Activated CD8-positive, alpha-beta memory T cell treated with anti-CD3 and anti-CD28 coated beads, Interleukin-2, amount 10 ng/mL, durations not matched to agents 7 days and 5 days (primary cell): Measurements from ENCODE around the gene ETS2. TPM values are rescaled to one million over a fixed set of nuclear protein-coding genes. Genes with fewer than 3 reads are reported as not detected.

Experiments
- ATAC-seq: fragments of 150-1000 bp; cut with Tn5 transposase; one replicate; pipeline ENCODE4 v1.10.0; 2021; ENCODE audit warnings: moderate library complexity
- CTCF ChIA-PET: fragments of 350-600 bp; sonication (Branson Sonifier 250); formaldehyde crosslinking; loops from one replicate; lab custom pipeline; 2021; ENCODE audit warnings: antibody characterized with exemption; lab: Charles Lee
- DNase-seq: peaks from one replicate; pipeline ENCODE4 v3.0.0-alpha.2; 2020
- H3K27ac Mint-ChIP-seq: one replicate; pipeline ENCODE4 v1.8.0; 2021; ENCODE audit warnings: mild to moderate bottlenecking, mixed read lengths
- H3K27me3 Mint-ChIP-seq: one replicate; pipeline ENCODE4 v1.8.0; 2021; ENCODE audit warnings: mixed read lengths
- H3K36me3 Mint-ChIP-seq: one replicate; pipeline ENCODE4 v1.8.0; 2021; ENCODE audit warnings: mild to moderate bottlenecking, mixed read lengths
- H3K4me1 Mint-ChIP-seq: one replicate; pipeline ENCODE4 v1.8.0; 2021; ENCODE audit warnings: mixed read lengths
- H3K4me3 Mint-ChIP-seq: one replicate; pipeline ENCODE4 v1.8.0; 2021; ENCODE audit warnings: mild to moderate bottlenecking, moderate library complexity, mixed read lengths
- H3K9me3 Mint-ChIP-seq: one replicate; pipeline ENCODE4 v1.8.0; 2022; ENCODE audit warnings: low read depth, mixed read lengths
- total RNA-seq, 2 experiments: library from RNA; stranded (reverse); gene quantifications; one replicate each; pipeline ENCODE4 v1.2.3, GENCODE V29; 2021

ETS2 gene
- total RNA-seq, 2 experiments from 2014 or later: 13.0 to 33.5 TPM

DNA sequence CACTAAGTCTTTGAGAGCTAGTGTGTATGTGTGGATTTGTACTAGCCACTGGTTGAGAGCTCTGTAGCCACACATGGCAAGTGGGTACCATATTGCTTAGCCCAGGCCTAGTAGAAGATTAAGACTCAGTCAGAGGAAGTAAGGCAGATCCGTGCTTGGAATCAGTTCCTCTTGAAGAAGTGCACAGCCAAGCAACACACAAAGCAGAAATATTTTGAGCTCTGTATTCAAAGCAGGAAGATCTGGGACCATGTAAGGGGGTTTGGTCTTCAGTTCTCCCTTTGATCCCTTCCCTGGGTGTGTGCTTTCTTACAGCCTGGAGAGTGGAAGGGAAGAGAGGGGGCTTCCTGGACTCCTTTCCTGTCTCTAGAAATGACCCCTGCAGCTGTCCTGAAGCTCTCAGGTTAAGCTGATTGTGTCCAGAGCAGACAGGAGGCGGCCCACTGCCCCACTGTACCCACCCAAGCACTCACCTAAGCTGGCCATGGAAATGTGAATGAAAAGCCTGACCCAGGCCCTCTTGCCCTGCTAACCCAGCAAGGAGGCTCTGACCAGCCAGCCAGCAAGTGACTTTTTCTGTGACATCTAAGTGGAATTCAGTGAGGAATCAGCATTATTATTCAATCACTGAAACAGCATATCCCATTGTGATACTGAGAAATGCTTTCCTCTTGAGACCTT, 3.6 kb downstream of the ETS2 start:
- DNase-seq: no peak
- H3K9me3 Mint-ChIP-seq: no peaks in the 10 kb centered on the region
- CTCF ChIA-PET: interaction anchor here (0.9 kb wide), 1 partner anchor 375 kb away, joined by 3 read pairs; no protein-coding TSS in a partner anchor
- H3K36me3 Mint-ChIP-seq: peaks cover 46% of the 10 kb centered on the region
- H3K27ac Mint-ChIP-seq: no peak overlapping the region
- no peaks in the 10 kb centered on the region for H3K27me3 Mint-ChIP-seq
- no peak overlapping the region for H3K4me3 Mint-ChIP-seq
- peaks cover 30% of the 10 kb centered on the region for H3K4me1 Mint-ChIP-seq
- ATAC-seq: no peak

DNA sequence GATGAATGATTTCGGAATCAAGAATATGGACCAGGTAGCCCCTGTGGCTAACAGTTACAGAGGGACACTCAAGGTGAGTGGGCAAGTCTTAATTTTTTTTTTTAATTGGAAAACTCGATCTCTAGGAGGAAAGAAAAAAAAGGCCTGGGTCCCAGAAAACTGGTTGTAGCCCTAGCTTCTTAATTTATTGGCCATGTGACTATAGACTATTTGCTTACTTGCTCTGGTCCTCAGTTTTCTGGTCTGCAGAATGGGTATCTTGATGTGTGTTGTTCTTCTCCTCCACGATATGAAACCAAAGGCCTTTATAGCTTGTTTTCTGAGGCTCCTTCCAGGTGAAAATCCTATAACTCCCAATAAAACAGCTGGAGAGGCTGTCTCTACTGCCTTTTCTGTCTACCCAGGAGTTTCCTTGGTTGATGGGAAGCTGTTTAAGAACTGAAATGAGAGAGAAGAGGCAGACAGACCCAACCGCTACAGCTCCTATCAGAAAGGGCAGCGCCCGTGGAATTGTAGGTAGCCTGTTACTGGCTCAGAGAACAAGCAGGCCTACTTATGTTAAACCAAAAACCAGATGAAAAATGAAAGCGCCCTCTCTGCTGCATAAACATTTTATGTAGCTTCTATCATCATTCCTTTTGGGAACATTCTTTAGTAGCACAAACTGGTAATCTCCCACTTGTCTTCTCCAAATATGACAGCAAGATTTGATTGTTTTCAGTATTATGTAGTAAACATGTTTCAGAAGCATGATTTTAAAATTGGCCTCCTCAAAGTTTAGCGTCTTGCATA, 4.5 kb downstream of the ETS2 start:
- DNase-seq: no peak
- Mint-ChIP-seq H3K4me1 (peaks cover 23% of the 10 kb centered on the region), H3K36me3 (peaks cover 55% of the 10 kb centered on the region), H3K27ac (no peak overlapping the region), H3K27me3 (no peaks in the 10 kb centered on the region), H3K4me3 (no peak overlapping the region), H3K9me3 (no peaks in the 10 kb centered on the region)
- CTCF ChIA-PET: interaction anchor here (0.7 kb wide), 2 partner anchors 10 to 374 kb away, joined by 3 read pairs; no protein-coding TSS in a partner anchor
- no peak for ATAC-seq

DNA sequence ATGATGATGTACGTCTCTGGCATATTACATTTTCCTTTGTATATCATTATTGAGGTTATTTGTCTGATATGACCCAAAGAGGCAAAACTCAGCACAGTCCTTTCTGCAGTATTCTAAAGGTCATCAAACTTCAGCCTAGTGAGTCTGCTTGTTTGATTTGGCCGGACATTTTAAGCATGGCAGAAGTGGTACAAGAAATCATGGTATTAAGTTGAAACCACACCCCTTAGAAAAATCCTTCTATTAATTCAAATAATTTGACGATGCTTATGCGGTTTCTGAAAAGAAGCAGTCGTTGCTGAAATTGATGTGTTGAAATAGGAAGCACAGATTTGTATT, 5.1 kb downstream of the ETS2 start:
- Mint-ChIP-seq H3K4me3 (no peak overlapping the region), H3K9me3 (no peaks in the 10 kb centered on the region), H3K27ac (no peak overlapping the region), H3K4me1 (peaks cover 23% of the 10 kb centered on the region), H3K36me3 (peaks cover 59% of the 10 kb centered on the region), H3K27me3 (no peaks in the 10 kb centered on the region)
- ATAC-seq: no peak
- no peak for DNase-seq
- CTCF ChIA-PET: interaction anchor here (0.7 kb wide), 1 partner anchor 10 kb away, joined by 3 read pairs; no protein-coding TSS in a partner anchor

DNA sequence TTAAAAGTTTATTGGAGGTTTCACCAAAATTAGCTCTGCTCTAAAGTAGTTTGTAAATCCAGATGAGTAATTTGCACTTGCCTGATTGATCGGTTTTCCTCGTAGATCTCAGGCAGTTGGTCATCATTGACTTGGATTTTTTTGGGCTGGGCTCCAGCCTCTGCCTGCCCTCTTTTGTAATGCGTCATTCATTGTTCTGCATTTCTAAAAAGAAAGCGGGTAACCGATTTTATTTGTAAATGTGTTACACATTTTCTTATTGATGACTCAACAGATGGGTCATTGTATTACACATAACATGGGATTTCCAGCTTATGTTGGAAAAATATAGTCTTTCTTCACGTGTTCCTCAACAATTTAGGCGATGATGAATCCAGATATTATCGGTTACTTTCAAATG, 5.5 kb downstream of the ETS2 start:
- ATAC-seq (no peak), DNase-seq (no peak)
- CTCF ChIA-PET: no interaction called here
- Mint-ChIP-seq H3K4me3 (no peak overlapping the region), H3K27ac (no peak overlapping the region), H3K9me3 (no peaks in the 10 kb centered on the region), H3K27me3 (no peaks in the 10 kb centered on the region), H3K36me3 (peaks cover 62% of the 10 kb centered on the region), H3K4me1 (peaks cover 23% of the 10 kb centered on the region)

DNA sequence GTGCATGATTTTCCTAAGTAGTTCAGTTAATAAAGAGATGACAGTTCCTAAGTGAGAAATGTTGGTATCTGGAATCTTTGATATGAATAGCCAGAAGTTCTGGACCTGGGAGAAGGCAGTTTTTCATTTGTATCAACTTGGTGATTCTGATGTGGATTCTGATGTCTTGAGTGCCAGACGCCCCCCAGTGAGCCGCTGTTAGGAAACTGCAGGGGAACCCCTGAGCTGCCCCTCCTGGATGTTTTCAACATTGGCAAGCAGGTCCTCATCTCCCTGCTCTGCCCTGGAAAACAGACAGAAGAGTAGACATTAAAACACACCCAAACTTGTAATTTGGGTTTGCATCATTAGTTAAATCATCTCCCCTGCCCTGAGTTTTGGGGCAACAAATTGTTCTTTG, 7.4 kb downstream of the ETS2 start:
- Mint-ChIP-seq H3K27ac (no peak overlapping the region), H3K27me3 (no peaks in the 10 kb centered on the region), H3K36me3 (peaks cover 72% of the 10 kb centered on the region), H3K4me1 (peaks cover 9% of the 10 kb centered on the region), H3K9me3 (no peaks in the 10 kb centered on the region), H3K4me3 (no peak overlapping the region)
- CTCF ChIA-PET: no interaction called here
- DNase-seq (no peak), ATAC-seq (no peak)

DNA sequence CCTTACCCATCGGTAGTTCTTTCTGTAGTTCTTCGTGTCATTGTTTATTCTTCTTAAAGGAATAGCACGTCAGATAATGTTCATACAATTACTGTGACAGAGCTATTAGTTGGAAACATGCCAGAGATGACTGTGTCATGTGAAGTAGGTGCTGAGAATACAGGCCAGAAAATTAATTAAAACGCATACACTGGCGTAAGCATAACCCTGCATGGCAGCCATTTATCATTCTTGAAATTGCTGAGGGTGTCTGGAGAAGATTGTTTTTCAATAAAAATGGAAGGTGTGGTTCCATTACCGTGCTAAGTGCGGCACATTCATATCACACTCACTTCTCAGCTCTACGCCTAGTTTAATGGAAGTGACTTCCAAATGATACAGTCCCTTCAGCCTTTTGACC, 7.8 kb downstream of the ETS2 start:
- H3K36me3 Mint-ChIP-seq: peaks cover 72% of the 10 kb centered on the region
- H3K4me1 Mint-ChIP-seq: peaks cover 7% of the 10 kb centered on the region
- H3K27ac Mint-ChIP-seq: no peak overlapping the region
- DNase-seq: no peak
- no peaks in the 10 kb centered on the region for H3K9me3 Mint-ChIP-seq
- ATAC-seq: no peak
- CTCF ChIA-PET: no interaction called here
- no peaks in the 10 kb centered on the region for H3K27me3 Mint-ChIP-seq
- no peak overlapping the region for H3K4me3 Mint-ChIP-seq

DNA sequence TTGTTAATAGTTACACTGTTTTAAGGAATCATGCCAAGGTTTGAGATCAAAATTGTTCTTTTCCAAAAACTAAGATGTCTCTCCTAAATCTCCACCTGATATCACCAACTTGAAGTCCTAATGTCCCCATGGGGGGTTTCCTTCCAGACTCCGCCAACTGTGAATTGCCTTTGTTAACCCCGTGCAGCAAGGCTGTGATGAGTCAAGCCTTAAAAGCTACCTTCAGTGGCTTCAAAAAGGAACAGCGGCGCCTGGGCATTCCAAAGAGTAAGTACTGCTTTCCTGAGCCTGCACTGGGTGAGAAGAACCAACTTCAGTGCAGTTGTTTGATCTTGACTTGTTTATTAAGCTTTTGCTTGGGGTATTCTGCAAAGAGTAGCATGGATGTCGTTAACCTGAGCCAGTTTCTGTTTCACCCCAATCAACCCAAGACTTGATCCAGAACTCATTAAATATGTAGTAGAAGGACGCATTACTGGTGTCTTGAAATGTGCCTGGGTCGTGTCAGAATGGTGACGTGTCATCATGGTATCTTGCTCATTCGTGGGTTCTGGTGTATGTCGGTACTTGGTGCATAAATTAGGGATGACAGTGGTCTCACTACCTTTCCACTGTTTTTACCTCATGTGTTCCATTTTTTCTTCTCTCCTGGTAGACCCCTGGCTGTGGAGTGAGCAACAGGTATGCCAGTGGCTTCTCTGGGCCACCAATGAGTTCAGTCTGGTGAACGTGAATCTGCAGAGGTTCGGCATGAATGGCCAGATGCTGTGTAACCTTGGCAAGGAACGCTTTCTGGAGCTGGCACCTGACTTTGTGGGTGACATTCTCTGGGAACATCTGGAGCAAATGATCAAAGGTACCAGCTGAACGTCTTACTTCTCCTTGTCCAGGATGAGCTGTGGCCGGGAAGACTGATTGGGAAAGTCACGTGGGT, 8.7 kb downstream of the ETS2 start:
- peaks cover 77% of the 10 kb centered on the region for H3K36me3 Mint-ChIP-seq
- no peak for DNase-seq
- peaks cover 4% of the 10 kb centered on the region for H3K4me1 Mint-ChIP-seq
- CTCF ChIA-PET: interaction anchor here (1.0 kb wide), 1 partner anchor 82 kb away, joined by 3 read pairs; no protein-coding TSS in a partner anchor
- ATAC-seq: no peak
- no peaks in the 10 kb centered on the region for H3K9me3 Mint-ChIP-seq
- H3K27me3 Mint-ChIP-seq: no peaks in the 10 kb centered on the region
- no peak overlapping the region for H3K27ac Mint-ChIP-seq
- H3K4me3 Mint-ChIP-seq: no peak overlapping the region

DNA sequence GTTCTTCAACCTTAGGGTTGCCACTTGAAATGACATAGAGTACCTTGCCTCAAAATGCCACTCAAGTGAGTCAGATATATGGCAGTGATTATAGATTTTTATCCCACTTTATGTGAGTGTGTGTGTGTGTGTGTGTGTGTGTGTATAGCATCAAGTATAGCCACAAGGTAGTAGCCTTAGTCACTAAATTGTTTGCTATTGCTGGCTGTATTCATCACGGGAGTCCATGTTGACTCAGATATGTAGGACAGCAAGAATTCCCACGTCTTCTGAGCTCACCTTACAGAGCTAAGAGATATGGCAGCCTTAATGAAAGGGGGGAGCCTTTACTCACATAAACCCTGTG, 9.3 kb downstream of the ETS2 start:
- ATAC-seq (no peak), DNase-seq (no peak)
- H3K27me3 Mint-ChIP-seq: no peaks in the 10 kb centered on the region
- no peak overlapping the region for H3K4me3 Mint-ChIP-seq
- H3K9me3 Mint-ChIP-seq: no peaks in the 10 kb centered on the region
- H3K4me1 Mint-ChIP-seq: peaks cover 4% of the 10 kb centered on the region
- CTCF ChIA-PET: no interaction called here
- H3K27ac Mint-ChIP-seq: no peak overlapping the region
- peaks cover 80% of the 10 kb centered on the region for H3K36me3 Mint-ChIP-seq

DNA sequence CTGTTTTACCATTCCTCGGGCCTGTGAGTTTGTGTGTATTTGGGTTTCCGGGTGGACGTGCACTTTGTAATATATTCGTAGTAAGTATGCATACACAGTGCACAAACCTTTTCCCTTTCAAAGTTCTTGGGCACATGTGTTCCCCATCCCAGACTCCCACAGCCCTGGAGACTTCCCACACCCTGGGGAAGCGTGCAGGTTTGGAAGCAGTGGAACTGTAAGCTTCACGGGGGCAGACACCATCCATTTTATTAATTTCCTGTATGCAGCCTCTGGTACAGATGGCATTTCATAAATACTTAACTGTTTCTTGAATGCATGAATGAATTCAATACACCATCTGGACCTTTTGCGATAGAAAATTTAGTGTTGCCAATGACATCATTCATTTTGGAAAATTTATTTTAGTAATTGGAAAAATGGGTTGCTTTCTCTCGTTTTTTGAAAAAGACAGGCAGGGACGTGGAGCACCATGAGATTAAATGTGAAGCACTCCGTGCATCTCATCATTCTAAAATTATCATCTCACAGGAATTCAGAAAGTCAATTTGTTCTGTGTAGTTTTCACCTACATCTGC, 10.8 kb downstream of the ETS2 start:
- DNase-seq: no peak
- Mint-ChIP-seq H3K9me3 (no peaks in the 10 kb centered on the region), H3K4me1 (no peaks in the 10 kb centered on the region), H3K4me3 (no peak overlapping the region), H3K27me3 (no peaks in the 10 kb centered on the region), H3K36me3 (peaks cover 83% of the 10 kb centered on the region), H3K27ac (no peak overlapping the region)
- CTCF ChIA-PET: no interaction called here
- ATAC-seq: no peak

DNA sequence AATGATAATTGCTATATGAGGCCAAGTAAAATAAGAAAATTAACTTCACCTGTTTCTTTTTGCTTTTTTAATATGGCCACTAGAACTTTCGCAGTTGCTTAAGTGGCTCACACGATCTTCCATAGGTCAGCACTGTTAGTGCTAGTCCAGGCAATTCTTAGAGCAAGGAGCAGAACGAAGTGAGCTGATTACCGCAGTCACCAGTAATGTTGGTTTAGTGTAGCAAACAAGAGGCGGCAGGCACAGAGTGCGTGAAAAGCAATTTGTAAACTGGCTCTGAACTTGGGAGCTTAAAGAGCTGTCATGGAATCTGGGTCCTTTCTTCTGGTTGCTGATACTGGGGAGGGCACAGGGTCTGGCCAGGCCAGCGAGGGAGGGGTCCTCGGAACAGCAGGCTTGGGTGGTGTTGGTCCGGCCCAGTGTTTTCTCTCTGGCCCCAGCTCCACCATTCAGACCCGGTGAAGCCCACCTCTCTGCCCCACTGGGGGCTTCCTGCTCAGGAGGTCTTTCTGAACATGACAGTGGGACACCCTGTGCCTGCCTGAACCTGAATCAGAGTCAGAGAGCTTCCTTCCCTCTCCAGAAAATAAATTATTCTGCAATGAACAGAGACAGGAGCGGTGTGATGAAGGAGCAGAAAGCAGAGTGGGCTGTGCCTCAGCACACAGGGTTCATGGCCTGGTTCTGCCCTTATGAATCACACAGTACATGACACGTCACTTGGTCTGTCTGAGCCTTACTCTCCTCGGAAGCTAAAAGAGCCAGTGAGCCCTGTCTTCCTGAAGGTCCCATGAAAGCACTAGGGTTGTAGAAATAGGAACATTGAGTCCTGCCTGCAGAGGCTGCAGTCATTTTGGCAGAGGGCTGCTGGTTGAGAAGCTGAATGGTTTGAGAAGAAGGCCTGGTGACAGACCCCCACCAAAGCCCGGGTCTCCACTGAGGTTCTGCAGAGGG, 11.9 kb downstream of the ETS2 start:
- ATAC-seq (no peak), DNase-seq (no peak)
- CTCF ChIA-PET: no interaction called here
- no peak overlapping the region for H3K4me3 Mint-ChIP-seq
- peaks cover 89% of the 10 kb centered on the region for H3K36me3 Mint-ChIP-seq
- no peaks in the 10 kb centered on the region for H3K9me3 Mint-ChIP-seq
- no peaks in the 10 kb centered on the region for H3K27me3 Mint-ChIP-seq
- no peaks in the 10 kb centered on the region for H3K4me1 Mint-ChIP-seq
- H3K27ac Mint-ChIP-seq: no peak overlapping the region

DNA sequence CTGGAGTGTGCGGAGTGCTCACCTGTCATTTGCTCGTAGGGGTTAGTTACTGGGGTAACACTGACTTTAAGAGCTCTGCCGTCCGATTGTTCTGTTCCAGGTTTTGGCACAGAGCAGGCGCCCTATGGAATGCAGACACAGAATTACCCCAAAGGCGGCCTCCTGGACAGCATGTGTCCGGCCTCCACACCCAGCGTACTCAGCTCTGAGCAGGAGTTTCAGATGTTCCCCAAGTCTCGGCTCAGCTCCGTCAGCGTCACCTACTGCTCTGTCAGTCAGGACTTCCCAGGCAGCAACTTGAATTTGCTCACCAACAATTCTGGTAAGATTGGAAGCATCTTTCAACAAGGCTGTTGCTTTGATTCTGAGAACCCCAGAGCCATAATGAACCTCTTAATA, 12.6 kb downstream of the ETS2 start:
- Mint-ChIP-seq H3K27me3 (no peaks in the 10 kb centered on the region), H3K27ac (no peak overlapping the region), H3K4me3 (no peak overlapping the region), H3K9me3 (no peaks in the 10 kb centered on the region), H3K36me3 (peaks cover 90% of the 10 kb centered on the region), H3K4me1 (no peaks in the 10 kb centered on the region)
- CTCF ChIA-PET: no interaction called here
- ATAC-seq: no peak
- no peak for DNase-seq

DNA sequence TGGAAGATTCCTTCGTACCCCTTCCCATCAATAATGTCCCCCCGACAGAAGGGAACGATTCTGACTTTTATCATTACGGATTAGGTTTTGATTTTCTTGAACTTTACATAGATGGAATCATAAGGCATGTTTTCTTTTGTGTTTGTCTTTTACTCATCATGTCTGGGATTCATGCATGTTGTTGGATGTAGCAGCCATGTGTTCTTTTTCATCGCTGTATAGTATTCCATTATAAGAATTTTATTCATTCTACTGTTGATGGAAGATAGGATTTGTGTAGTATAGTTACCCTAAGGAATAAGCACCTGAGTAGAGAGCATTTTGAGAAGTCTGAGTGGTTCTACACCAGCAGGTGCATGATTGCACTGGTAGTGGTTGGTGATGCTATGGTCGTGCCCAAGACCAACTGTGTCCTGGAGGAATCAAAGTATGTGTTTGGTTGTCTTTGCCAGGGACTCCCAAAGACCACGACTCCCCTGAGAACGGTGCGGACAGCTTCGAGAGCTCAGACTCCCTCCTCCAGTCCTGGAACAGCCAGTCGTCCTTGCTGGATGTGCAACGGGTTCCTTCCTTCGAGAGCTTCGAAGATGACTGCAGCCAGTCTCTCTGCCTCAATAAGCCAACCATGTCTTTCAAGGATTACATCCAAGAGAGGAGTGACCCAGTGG, 13.5 kb downstream of the ETS2 start:
- no peak overlapping the region for H3K4me3 Mint-ChIP-seq
- ATAC-seq (no peak), DNase-seq (no peak)
- no peak overlapping the region for H3K27ac Mint-ChIP-seq
- no peaks in the 10 kb centered on the region for H3K4me1 Mint-ChIP-seq
- peaks cover 90% of the 10 kb centered on the region for H3K36me3 Mint-ChIP-seq
- H3K9me3 Mint-ChIP-seq: no peaks in the 10 kb centered on the region
- CTCF ChIA-PET: no interaction called here
- H3K27me3 Mint-ChIP-seq: no peaks in the 10 kb centered on the region
